Effector memory CD4-positive, alpha-beta T cell (primary cell): ENCODE measurements around the gene KLF18.

Experiments used
- DNase-seq, 3 donors: peaks; one replicate each; pipeline ENCODE4 v3.0.0-alpha.2; 2020
- H3K27ac ChIP-seq: 2 replicates; pipeline ENCODE4 v1.7.0; 2013; ENCODE audit warnings: mild to moderate bottlenecking, low read length, moderate library complexity; ENCODE audit not compliant: insufficient read depth, poor library complexity, severe bottlenecking
- H3K27me3 ChIP-seq: replicated peaks from 2 replicates; pipeline ENCODE4 v1.7.0; 2013; ENCODE audit warnings: mild to moderate bottlenecking, low read length; ENCODE audit not compliant: insufficient read depth, control insufficient read depth, poor library complexity, severe bottlenecking
- H3K36me3 ChIP-seq: 2 replicates; pipeline ENCODE4 v1.7.0; 2013; ENCODE audit warnings: mild to moderate bottlenecking, low read length, moderate library complexity; ENCODE audit not compliant: control insufficient read depth, insufficient read depth
- H3K4me1 ChIP-seq: 2 replicates; pipeline ENCODE4 v1.7.0; 2013; ENCODE audit warnings: low read length, mild to moderate bottlenecking; ENCODE audit not compliant: control insufficient read depth, insufficient read depth, poor library complexity, severe bottlenecking
- H3K4me3 ChIP-seq: 2 replicates; pipeline ENCODE4 v1.7.0; 2013; ENCODE audit warnings: low read length, low read depth, mild to moderate bottlenecking; ENCODE audit not compliant: insufficient read depth, poor library complexity, severe bottlenecking
- H3K9me3 ChIP-seq: 2 replicates; pipeline ENCODE4 v1.7.0; 2013; ENCODE audit warnings: mild to moderate bottlenecking, low read length, moderate library complexity; ENCODE audit not compliant: control insufficient read depth
- total RNA-seq, 3 donors: gene quantifications; one replicate each; lab custom pipeline; 2026; lab: John Stamatoyannopoulos, UW

The KLF18 gene
- 0 reads per million in 3 donors for total RNA-seq

GRCh38 chr1:44141531-44141930 is at the start of gene KLF18:
Gene KLF18, minus strand, starts transcription at chr1:44141631. Its CDS starts 0 bp downstream, at chr1:44141631.
- H3K36me3 ChIP-seq = no peaks in the 10 kb centered on the region
- no peaks in the 10 kb centered on the region for H3K27me3 ChIP-seq
- DNase-seq = no peak
- H3K4me3 ChIP-seq = no peak within 1 kb of the TSS
- peaks cover 14% of the 10 kb centered on the region for H3K9me3 ChIP-seq
- no peak within 1 kb of the TSS for H3K27ac ChIP-seq
- H3K4me1 ChIP-seq = no peaks in the 10 kb centered on the region

GRCh38 chr1:44174630-44175029 is 33.2 kb upstream of the KLF18 start:
- no peak for DNase-seq

GRCh38 chr1:44170281-44170823 is 28.9 kb upstream of the KLF18 start:
- Histone ChIP-seq H3K27ac (no peak overlapping the region), H3K4me1 (no peaks in the 10 kb centered on the region), H3K27me3 (peaks cover 7% of the 10 kb centered on the region), H3K36me3 (no peaks in the 10 kb centered on the region), H3K4me3 (no peak overlapping the region), H3K9me3 (no peaks in the 10 kb centered on the region)
- no peak for DNase-seq

More at GRCh38 chr1:44174630-44175029, 33.2 kb upstream of the KLF18 start:
- H3K4me3 ChIP-seq = no peak overlapping the region
- H3K4me1 ChIP-seq = no peaks in the 10 kb centered on the region
- peaks cover 7% of the 10 kb centered on the region for H3K27me3 ChIP-seq
- no peaks in the 10 kb centered on the region for H3K36me3 ChIP-seq
- H3K27ac ChIP-seq = no peak overlapping the region
- no peaks in the 10 kb centered on the region for H3K9me3 ChIP-seq

- Histone ChIP-seq H3K36me3 (no peaks in the 10 kb centered on the region), H3K4me3 (no peak overlapping the region), H3K4me1 (no peaks in the 10 kb centered on the region), H3K27me3 (peaks cover 6% of the 10 kb centered on the region), H3K9me3 (no peaks in the 10 kb centered on the region), H3K27ac (no peak overlapping the region)
- no peak for DNase-seq
Measured at GRCh38 chr1:44168520-44169098, 27.2 kb upstream of the KLF18 start.

- Histone ChIP-seq H3K4me3 (no peak overlapping the region), H3K27ac (no peak overlapping the region), H3K36me3 (no peaks in the 10 kb centered on the region), H3K4me1 (no peaks in the 10 kb centered on the region), H3K27me3 (peaks cover 5% of the 10 kb centered on the region), H3K9me3 (no peaks in the 10 kb centered on the region)
- DNase-seq = no peak
Measured at GRCh38 chr1:44161546-44161945, 20.1 kb upstream of the KLF18 start.

- Histone ChIP-seq H3K27ac (no peak overlapping the region), H3K36me3 (no peaks in the 10 kb centered on the region), H3K4me1 (no peaks in the 10 kb centered on the region), H3K4me3 (no peak overlapping the region), H3K9me3 (no peaks in the 10 kb centered on the region), H3K27me3 (peaks cover 5% of the 10 kb centered on the region)
- no peak for DNase-seq
Measured at GRCh38 chr1:44158871-44159270, 17.4 kb upstream of the KLF18 start.

- Histone ChIP-seq H3K4me3 (no peak overlapping the region), H3K36me3 (no peaks in the 10 kb centered on the region), H3K9me3 (no peaks in the 10 kb centered on the region), H3K27ac (no peak overlapping the region), H3K27me3 (no peaks in the 10 kb centered on the region), H3K4me1 (no peaks in the 10 kb centered on the region)
- DNase-seq = no peak
Measured at GRCh38 chr1:44157903-44158302, 16.5 kb upstream of the KLF18 start.

GRCh38 chr1:44154049-44154448 is 12.6 kb upstream of the KLF18 start:
- Histone ChIP-seq H3K27ac (no peak overlapping the region), H3K27me3 (no peaks in the 10 kb centered on the region), H3K9me3 (no peaks in the 10 kb centered on the region), H3K36me3 (no peaks in the 10 kb centered on the region), H3K4me1 (no peaks in the 10 kb centered on the region), H3K4me3 (no peak overlapping the region)
- DNase-seq = no peak

- Histone ChIP-seq H3K27ac (no peak overlapping the region), H3K9me3 (no peaks in the 10 kb centered on the region), H3K4me3 (no peak overlapping the region), H3K4me1 (no peaks in the 10 kb centered on the region), H3K27me3 (no peaks in the 10 kb centered on the region), H3K36me3 (no peaks in the 10 kb centered on the region)
- DNase-seq = no peak
Measured at GRCh38 chr1:44152692-44153091, 11.3 kb upstream of the KLF18 start.

GRCh38 chr1:44151808-44152207 is 10.4 kb upstream of the KLF18 start:
- Histone ChIP-seq H3K4me3 (no peak overlapping the region), H3K27ac (no peak overlapping the region), H3K9me3 (no peaks in the 10 kb centered on the region), H3K27me3 (no peaks in the 10 kb centered on the region), H3K4me1 (no peaks in the 10 kb centered on the region), H3K36me3 (no peaks in the 10 kb centered on the region)
- no peak for DNase-seq
